Muscle layer of duodenum (tissue), 2 donors: ENCODE data around the gene CEP20.

Experiments
- H3K27ac ChIP-seq: one replicate; pipeline ENCODE4 v1.7.0; 2013; ENCODE audit warnings: mild to moderate bottlenecking, low read length
- H3K27me3 ChIP-seq: one replicate; pipeline ENCODE4 v1.7.0; 2013; ENCODE audit warnings: low read depth, mild to moderate bottlenecking, control low read depth, low read length
- H3K36me3 ChIP-seq, 2 donors: one replicate each; pipeline ENCODE4 v1.7.0; 2013; ENCODE audit warnings: low read length in 2 of 2, control low read depth in 1 of 2, mild to moderate bottlenecking in 1 of 2; ENCODE audit not compliant: insufficient read depth in 2 of 2, control insufficient read depth in 1 of 2
- H3K4me1 ChIP-seq, 2 donors: one replicate each; pipeline ENCODE4 v1.7.0; 2013; ENCODE audit warnings: low read length in 2 of 2, mild to moderate bottlenecking in 2 of 2, control low read depth in 1 of 2, moderate library complexity in 1 of 2; ENCODE audit not compliant: insufficient read depth in 2 of 2, control insufficient read depth in 1 of 2
- H3K4me3 ChIP-seq, 2 donors: one replicate each; pipeline ENCODE4 v1.7.0; 2013; ENCODE audit warnings: low read length in 2 of 2, low read depth in 1 of 2, mild to moderate bottlenecking in 1 of 2
- H3K9me3 ChIP-seq, 2 donors: one replicate each; pipeline ENCODE4 v1.7.0; 2013; ENCODE audit warnings: low read length in 2 of 2, control low read depth in 1 of 2, mild to moderate bottlenecking in 1 of 2; ENCODE audit not compliant: control insufficient read depth in 1 of 2
- donor health status: healthy.

CEP20 gene

GRCh38 chr16:15827709-15828343, 60.6 kb downstream of the CEP20 start:
- H3K27ac ChIP-seq = peak overlapping the region; percentile 67
- H3K4me3 ChIP-seq = no peak overlapping the region
- no peaks in the 10 kb centered on the region for H3K9me3 ChIP-seq
- H3K27me3 ChIP-seq = no peaks in the 10 kb centered on the region
- peaks cover 0 to 5% of the 10 kb centered on the region in 2 donors for H3K36me3 ChIP-seq
- H3K4me1 ChIP-seq = peaks cover 0 to 89% of the 10 kb centered on the region in 2 donors

- Histone ChIP-seq H3K27ac (peak overlapping the region; percentile 67), H3K9me3 (no peaks in the 10 kb centered on the region), H3K4me1 (peaks cover 0 to 87% of the 10 kb centered on the region in 2 donors), H3K27me3 (no peaks in the 10 kb centered on the region), H3K36me3 (peaks cover 0 to 5% of the 10 kb centered on the region in 2 donors), H3K4me3 (no peak overlapping the region)
These were observed 61.1 kb downstream of the CEP20 start for GRCh38 chr16:15827299-15827698.

- Histone ChIP-seq H3K27ac (peak overlapping the region; percentile 74), H3K36me3 (peaks cover 0 to 5% of the 10 kb centered on the region in 2 donors), H3K4me3 (no peak overlapping the region), H3K27me3 (no peaks in the 10 kb centered on the region), H3K9me3 (no peaks in the 10 kb centered on the region), H3K4me1 (peaks cover 0 to 81% of the 10 kb centered on the region in 2 donors)
These were observed 62.6 kb downstream of the CEP20 start for GRCh38 chr16:15825750-15826305.

- Histone ChIP-seq H3K27ac (no peak overlapping the region), H3K4me3 (no peak overlapping the region), H3K27me3 (no peaks in the 10 kb centered on the region), H3K4me1 (peaks cover 0 to 81% of the 10 kb centered on the region in 2 donors), H3K36me3 (peaks cover 0 to 5% of the 10 kb centered on the region in 2 donors), H3K9me3 (no peaks in the 10 kb centered on the region)
These were observed 65.4 kb downstream of the CEP20 start for GRCh38 chr16:15822957-15823356.

GRCh38 chr16:15820837-15821236, 67.6 kb downstream of the CEP20 start:
- H3K27me3 ChIP-seq = no peaks in the 10 kb centered on the region
- H3K36me3 ChIP-seq = peaks cover 0 to 3% of the 10 kb centered on the region in 2 donors
- no peak overlapping the region for H3K4me3 ChIP-seq
- no peaks in the 10 kb centered on the region for H3K9me3 ChIP-seq
- H3K27ac ChIP-seq = no peak overlapping the region
- H3K4me1 ChIP-seq = peaks cover 0 to 77% of the 10 kb centered on the region in 2 donors

GRCh38 chr16:15819046-15819445, 69.4 kb downstream of the CEP20 start:
- no peak overlapping the region for H3K4me3 ChIP-seq
- peaks cover 0 to 60% of the 10 kb centered on the region in 2 donors for H3K4me1 ChIP-seq
- H3K9me3 ChIP-seq = no peaks in the 10 kb centered on the region
- H3K36me3 ChIP-seq = no peaks in the 10 kb centered on the region
- no peak overlapping the region for H3K27ac ChIP-seq
- H3K27me3 ChIP-seq = no peaks in the 10 kb centered on the region

GRCh38 chr16:15817446-15817845, 71.0 kb downstream of the CEP20 start:
- Histone ChIP-seq H3K27me3 (no peaks in the 10 kb centered on the region), H3K4me1 (peaks cover 0 to 58% of the 10 kb centered on the region in 2 donors), H3K9me3 (no peaks in the 10 kb centered on the region), H3K36me3 (no peaks in the 10 kb centered on the region), H3K27ac (no peak overlapping the region), H3K4me3 (no peak overlapping the region)

- Histone ChIP-seq H3K4me3 (no peak overlapping the region), H3K4me1 (peaks cover 5 to 65% of the 10 kb centered on the region in 2 donors), H3K27me3 (no peaks in the 10 kb centered on the region), H3K27ac (no peak overlapping the region), H3K36me3 (peaks cover 0 to 3% of the 10 kb centered on the region in 2 donors), H3K9me3 (no peaks in the 10 kb centered on the region)
These were observed 72.2 kb downstream of the CEP20 start for GRCh38 chr16:15816228-15816627.
